H9 (cell line): ENCODE measurements around the gene PCBP4. TPM values are rescaled to one million over a fixed set of nuclear protein-coding genes. Genes with fewer than 3 reads are reported as not detected.

Experiments
- DNase-seq: peaks from one replicate; pipeline ENCODE4 v3.0.0-alpha.2; 2017
- H2AFZ ChIP-seq: one replicate; pipeline ENCODE4 v1.6.1; 2013; ENCODE audit warnings: mild to moderate bottlenecking, low read length, control low read depth, moderate library complexity
- H2AK5ac ChIP-seq: 2 replicates; pipeline ENCODE4 v1.6.1; 2013; ENCODE audit warnings: low read length, control low read depth, mixed read lengths; ENCODE audit not compliant: insufficient read length
- H2BK120ac ChIP-seq: one replicate; pipeline ENCODE4 v1.6.1; 2013; ENCODE audit warnings: low read depth, mild to moderate bottlenecking, low read length, control low read depth, inconsistent platforms; ENCODE audit not compliant: poor library complexity, severe bottlenecking
- H2BK12ac ChIP-seq: 2 replicates; pipeline ENCODE4 v1.6.1; 2013; ENCODE audit warnings: low read length, control low read depth, mixed read lengths, low read depth; ENCODE audit not compliant: insufficient read length
- H2BK15ac ChIP-seq: 2 replicates; pipeline ENCODE4 v1.6.1; 2013; ENCODE audit warnings: low read depth, low read length, control low read depth
- H2BK20ac ChIP-seq: one replicate; pipeline ENCODE4 v1.6.1; 2013; ENCODE audit warnings: low read depth, mild to moderate bottlenecking, low read length, control low read depth, inconsistent platforms; ENCODE audit not compliant: poor library complexity, severe bottlenecking
- H2BK5ac ChIP-seq: 2 replicates; pipeline ENCODE4 v1.6.1; 2013; ENCODE audit warnings: low read length, control low read depth, mixed read lengths; ENCODE audit not compliant: insufficient read length
- H3K14ac ChIP-seq: 2 replicates; pipeline ENCODE4 v1.6.1; 2013; ENCODE audit warnings: low read length, control low read depth; ENCODE audit not compliant: insufficient read depth
- H3K18ac ChIP-seq: 2 replicates; pipeline ENCODE4 v1.6.1; 2013; ENCODE audit warnings: low read depth, mild to moderate bottlenecking, mixed read lengths, low read length, control low read depth; ENCODE audit not compliant: insufficient read length
- H3K23ac ChIP-seq: 2 replicates; pipeline ENCODE4 v1.6.1; 2013; ENCODE audit warnings: low read length, control low read depth, mixed read lengths, low read depth; ENCODE audit not compliant: insufficient read length
- H3K23me2 ChIP-seq: 2 replicates; pipeline ENCODE4 v1.6.1; 2013; ENCODE audit warnings: low read depth, mild to moderate bottlenecking, mixed read lengths, low read length, control low read depth; ENCODE audit not compliant: insufficient read length, poor library complexity, severe bottlenecking
- H3K27ac ChIP-seq: 2 replicates; pipeline ENCODE4 v1.5.1; 2013; ENCODE audit warnings: low read length, control low read depth, mixed read lengths, low read depth; ENCODE audit not compliant: insufficient read length
- H3K27me3 ChIP-seq: 2 replicates; pipeline ENCODE4 v1.6.1; 2013; ENCODE audit warnings: low read length, control low read depth, inconsistent platforms; ENCODE audit not compliant: insufficient read depth
- H3K4ac ChIP-seq: 2 replicates; pipeline ENCODE4 v1.6.1; 2013; ENCODE audit warnings: low read depth, mild to moderate bottlenecking, control low read depth, inconsistent platforms, low read length, moderate library complexity
- H3K4me1 ChIP-seq: 2 replicates; pipeline ENCODE4 v1.6.1; 2013; ENCODE audit warnings: low read length, control low read depth, inconsistent platforms; ENCODE audit not compliant: insufficient read depth
- H3K4me2 ChIP-seq: 2 replicates; pipeline ENCODE4 v1.6.1; 2013; ENCODE audit warnings: low read length, control low read depth, mixed read lengths; ENCODE audit not compliant: insufficient read length, insufficient read depth
- H3K56ac ChIP-seq: 2 replicates; pipeline ENCODE4 v1.6.1; 2013; ENCODE audit warnings: low read depth, mild to moderate bottlenecking, mixed read lengths, low read length, control low read depth; ENCODE audit not compliant: insufficient read length
- H3K79me1 ChIP-seq: 2 replicates; pipeline ENCODE4 v1.6.1; 2013; ENCODE audit warnings: low read depth, mild to moderate bottlenecking, moderate library complexity, low read length, control low read depth, inconsistent platforms; ENCODE audit not compliant: insufficient read depth, poor library complexity, severe bottlenecking
- H3K79me2 ChIP-seq: 2 replicates; pipeline ENCODE4 v1.6.1; 2013; ENCODE audit warnings: low read length, control low read depth, inconsistent platforms; ENCODE audit not compliant: insufficient read depth
- H3K9ac ChIP-seq: 2 replicates; pipeline ENCODE4 v1.6.1; 2013; ENCODE audit warnings: low read length, control low read depth, mixed read lengths; ENCODE audit not compliant: insufficient read length; ENCODE audit errors: extremely low read depth
- H3K9me3 ChIP-seq: one replicate; pipeline ENCODE4 v1.6.1; 2013; ENCODE audit warnings: low read depth, low read length, inconsistent platforms; ENCODE audit not compliant: control insufficient read depth
- H3T11ph ChIP-seq: one replicate; pipeline ENCODE4 v1.6.1; 2013; ENCODE audit warnings: mild to moderate bottlenecking, low read length, control low read depth, inconsistent platforms
- H4K20me1 ChIP-seq: one replicate; pipeline ENCODE4 v1.6.1; 2013; ENCODE audit not compliant: control insufficient read depth, insufficient read length, insufficient read depth
- H4K5ac ChIP-seq: 2 replicates; pipeline ENCODE4 v1.6.1; 2013; ENCODE audit warnings: low read depth, mild to moderate bottlenecking, mixed read lengths, low read length, control low read depth; ENCODE audit not compliant: insufficient read length
- H4K8ac ChIP-seq: replicated peaks from 2 replicates; pipeline ENCODE4 v1.6.1; 2013; ENCODE audit warnings: low read length, control low read depth, mixed read lengths, low read depth; ENCODE audit not compliant: insufficient read length
- H4K91ac ChIP-seq: 2 replicates; pipeline ENCODE4 v1.6.1; 2013; ENCODE audit warnings: low read depth, mild to moderate bottlenecking, moderate library complexity, mixed read lengths, low read length, control low read depth; ENCODE audit not compliant: insufficient read length
- H3K27ac Mint-ChIP-seq, 3 experiments: 2 replicates in 2 of 3; 3 replicates in 1 of 3; pipeline ENCODE4 v1.8.0; 2020 to 2021; ENCODE audit warnings: mixed read lengths in 3 of 3, mild to moderate bottlenecking in 1 of 3, moderate library complexity in 1 of 3
- H3K27me3 Mint-ChIP-seq: 2 replicates; pipeline ENCODE4 v1.8.0; 2021; ENCODE audit warnings: low read depth, mild to moderate bottlenecking, moderate library complexity, mixed read lengths
- H3K36me3 Mint-ChIP-seq, 3 experiments: 2 replicates in 2 of 3; 3 replicates in 1 of 3; pipeline ENCODE4 v1.8.0; 2020 to 2021; ENCODE audit warnings: low read depth in 3 of 3, mixed read lengths in 3 of 3; ENCODE audit not compliant: insufficient read depth in 1 of 3
- H3K4me1 Mint-ChIP-seq, 2 experiments: 2 replicates each; pipeline ENCODE4 v1.8.0; 2020; ENCODE audit warnings: mixed read lengths in 2 of 2
- H3K4me3 Mint-ChIP-seq, 2 experiments: 2 replicates in 1 of 2; 3 replicates in 1 of 2; pipeline ENCODE4 v1.8.0; 2020 to 2021; ENCODE audit warnings: mild to moderate bottlenecking in 2 of 2, mixed read lengths in 2 of 2, moderate library complexity in 1 of 2
- H3K9me3 Mint-ChIP-seq, 2 experiments: 2 replicates in 1 of 2; 3 replicates in 1 of 2; pipeline ENCODE4 v1.8.0; 2020; ENCODE audit warnings: mild to moderate bottlenecking in 2 of 2, mixed read lengths in 2 of 2, moderate library complexity in 1 of 2
- CTCF ChIP-seq: fragments of 200-600 bp; sonication (generic); conservative IDR thresholded peaks from 3 replicates; pipeline ENCODE4 v1.8.0; 2021; ENCODE audit warnings: antibody characterized with exemption, mild to moderate bottlenecking
- WGBS: extraction: QIAGEN DNeasy Blood & Tissue Kit; methylation state at CpG from one replicate; pipeline ENCODE4 v1.1.7; 2013; ENCODE audit warnings: missing lambda C conversion rate, low lambda C conversion rate, mixed read lengths; ENCODE audit not compliant: insufficient read length; ENCODE audit errors: extremely low coverage; 5-methylcytosine and 5-hydroxymethylcytosine counted together
- total RNA-seq: library from RNA; stranded (reverse); gene quantifications from 2 replicates; pipeline ENCODE4 v1.2.1, GENCODE V29; 2021

Gene PCBP4
- total RNA-seq, 1 experiment from 2014 or later, result 24.6 TPM

GRCh38 chr3:51982838-51983577, 15.8 kb upstream of the PCBP4 start, which contains the start of gene ACY1:
ACY1 (plus strand) TSS chr3:51983535; CDS start chr3:51984065, 530 bp downstream.
- Histone ChIP-seq H3K18ac (peak within 1 kb of the TSS; percentile 44), H4K8ac (no peak within 1 kb of the TSS), H2BK120ac (no peak within 1 kb of the TSS), H4K5ac (peak within 1 kb of the TSS; percentile 36), H3K14ac (peak within 1 kb of the TSS; percentile 77), H4K20me1 (peaks cover 3% of the 10 kb centered on the region), H2BK5ac (no peak within 1 kb of the TSS), H3K23ac (no peak within 1 kb of the TSS), H3K27ac (no peak within 1 kb of the TSS), H2BK15ac (no peak within 1 kb of the TSS), H2AK5ac (no peak within 1 kb of the TSS), H3K4ac (no peak within 1 kb of the TSS), H2BK12ac (no peak within 1 kb of the TSS), H4K91ac (peak within 1 kb of the TSS; percentile 47), H3K9me3 (no peaks in the 10 kb centered on the region), H3K79me1 (no peaks in the 10 kb centered on the region), H3K27me3 (no peaks in the 10 kb centered on the region), H3K4me2 (peak within 1 kb of the TSS; percentile 86), H3K56ac (no peak within 1 kb of the TSS), H2BK20ac (no peak within 1 kb of the TSS), H3K9ac (peak within 1 kb of the TSS; percentile 31), H2AFZ (no peak within 1 kb of the TSS), H3K79me2 (no peaks in the 10 kb centered on the region), H3K23me2 (peaks cover 6% of the 10 kb centered on the region), H3K4me1 (peaks cover 3% of the 10 kb centered on the region; the same call in 1 of the 2 replicates), H3T11ph (no peak within 1 kb of the TSS)
- whole genome bisulfite sequencing, result no CpG with 5 or more reads among the region's 68 CpGs
- peaks cover 1% of the 10 kb centered on the region; the same call in 1 of the 2 replicates for H3K27me3 Mint-ChIP-seq
- H3K4me3 Mint-ChIP-seq, result peak within 1 kb of the TSS; percentile 68 to 88
- DNase-seq, result peak; percentile 91
- peaks cover 0 to 3% (median 2%) of the 10 kb centered on the region in 3 experiments; a peak in 4 of 7 replicates for H3K36me3 Mint-ChIP-seq
- peaks cover 11 to 22% of the 10 kb centered on the region in 2 experiments for H3K4me1 Mint-ChIP-seq
- H3K9me3 Mint-ChIP-seq, result peaks cover 0 to 2% of the 10 kb centered on the region in 2 experiments; a peak in 2 of 5 replicates
- peak within 1 kb of the TSS; percentile 70 to 99 (median 95); a peak in 6 of 7 replicates for H3K27ac Mint-ChIP-seq
- no peak; the same call in 2 of the 3 replicates for TF ChIP-seq CTCF
